ENCODE measurements around the gene ERVV-1. TPM values are rescaled to one million over a fixed set of nuclear protein-coding genes. Genes with fewer than 3 reads are reported as not detected.
"Not testable (repeated sequence)": the region's sequence is repeated elsewhere in the genome, so short reads cannot be mapped to it uniquely, and the experiment has no call there.

Gene ERVV-1
- total and polyA plus RNA-seq, 4 donors, result 0.12 TPM; not detected in 3

GRCh38 chr19:53015159-53015558 lies 1.4 kb downstream of the ERVV-1 start:
- no peak for DNase-seq (ENCODE audit: low read depth in 4 of 6, low spot score in 6 of 6)
- no peak overlapping the region for H3K4me3 ChIP-seq (ENCODE audit: low read depth, low read length)
- no peak overlapping the region for H3K27ac ChIP-seq (ENCODE audit: low read depth, low read length)
- 80% methylated on average over 1 of the region's 2 CpGs for WGBS (ENCODE audit: insufficient coverage)
- no peaks in the 10 kb centered on the region for H3K36me3 ChIP-seq (ENCODE audit: control insufficient read depth, insufficient read depth, low read length)
- no peaks in the 10 kb centered on the region for H3K4me1 ChIP-seq (ENCODE audit: control insufficient read depth, insufficient read depth, low read length)
- H3K27me3 ChIP-seq (ENCODE audit: control insufficient read depth, insufficient read depth, low read length), result no peaks in the 10 kb centered on the region
- peaks cover 2% of the 10 kb centered on the region for H3K9me3 ChIP-seq (ENCODE audit: control insufficient read depth, insufficient read depth, low read length)

GRCh38 chr19:53015730-53016129 lies 2.0 kb downstream of the ERVV-1 start:
- H3K27ac ChIP-seq (ENCODE audit: low read depth, low read length), result no peak overlapping the region
- H3K4me1 ChIP-seq (ENCODE audit: control insufficient read depth, insufficient read depth, low read length), result no peaks in the 10 kb centered on the region
- DNase-seq (ENCODE audit: low read depth in 4 of 6, low spot score in 6 of 6), result no peak
- H3K4me3 ChIP-seq (ENCODE audit: low read depth, low read length), result no peak overlapping the region
- H3K9me3 ChIP-seq (ENCODE audit: control insufficient read depth, insufficient read depth, low read length), result peaks cover 2% of the 10 kb centered on the region
- 85% methylated on average over 8 of the region's 8 CpGs for WGBS (ENCODE audit: insufficient coverage)
- no peaks in the 10 kb centered on the region for H3K36me3 ChIP-seq (ENCODE audit: control insufficient read depth, insufficient read depth, low read length)
- no peaks in the 10 kb centered on the region for H3K27me3 ChIP-seq (ENCODE audit: control insufficient read depth, insufficient read depth, low read length)

GRCh38 chr19:53019684-53020083 lies 6.0 kb downstream of the ERVV-1 start:
- no peak overlapping the region for H3K27ac ChIP-seq (ENCODE audit: low read depth, low read length)
- no peaks in the 10 kb centered on the region for H3K36me3 ChIP-seq (ENCODE audit: control insufficient read depth, insufficient read depth, low read length)
- no peaks in the 10 kb centered on the region for H3K4me1 ChIP-seq (ENCODE audit: control insufficient read depth, insufficient read depth, low read length)
- H3K4me3 ChIP-seq (ENCODE audit: low read depth, low read length), result no peak overlapping the region
- 0% methylated on average over 1 of the region's 1 CpG for WGBS (ENCODE audit: insufficient coverage)
- no peaks in the 10 kb centered on the region for H3K27me3 ChIP-seq (ENCODE audit: control insufficient read depth, insufficient read depth, low read length)
- H3K9me3 ChIP-seq (ENCODE audit: control insufficient read depth, insufficient read depth, low read length), result peaks cover 2% of the 10 kb centered on the region
- DNase-seq (ENCODE audit: low read depth in 4 of 6, low spot score in 6 of 6), result no peak

- not testable (repeated sequence) for DNase-seq (ENCODE audit: low read depth in 4 of 6, low spot score in 6 of 6); H3K27me3 ChIP-seq (ENCODE audit: control insufficient read depth, insufficient read depth, low read length); H3K27ac ChIP-seq (ENCODE audit: low read depth, low read length); H3K4me3 ChIP-seq (ENCODE audit: low read depth, low read length); H3K4me1 ChIP-seq (ENCODE audit: control insufficient read depth, insufficient read depth, low read length); H3K36me3 ChIP-seq (ENCODE audit: control insufficient read depth, insufficient read depth, low read length); H3K9me3 ChIP-seq (ENCODE audit: control insufficient read depth, insufficient read depth, low read length)
- 40% methylated on average over 3 of the region's 7 CpGs for WGBS (ENCODE audit: insufficient coverage)
These were observed 14.6 kb downstream of the ERVV-1 start for GRCh38 chr19:53028306-53028705.

- H3K27ac ChIP-seq (ENCODE audit: low read depth, low read length), result no peak overlapping the region
- DNase-seq (ENCODE audit: low read depth in 4 of 6, low spot score in 6 of 6), result no peak
- no CpG with 5 or more reads among the region's 2 CpGs for WGBS (ENCODE audit: insufficient coverage)
- H3K4me1 ChIP-seq (ENCODE audit: control insufficient read depth, insufficient read depth, low read length), result peaks cover 3% of the 10 kb centered on the region
- H3K27me3 ChIP-seq (ENCODE audit: control insufficient read depth, insufficient read depth, low read length), result no peaks in the 10 kb centered on the region
- no peaks in the 10 kb centered on the region for H3K36me3 ChIP-seq (ENCODE audit: control insufficient read depth, insufficient read depth, low read length)
- no peaks in the 10 kb centered on the region for H3K9me3 ChIP-seq (ENCODE audit: control insufficient read depth, insufficient read depth, low read length)
- no peak overlapping the region for H3K4me3 ChIP-seq (ENCODE audit: low read depth, low read length)
These were observed 20.3 kb downstream of the ERVV-1 start for GRCh38 chr19:53034054-53034453.

- Histone ChIP-seq H3K27me3 (ENCODE audit: control insufficient read depth, insufficient read depth, low read length) (no peaks in the 10 kb centered on the region), H3K9me3 (ENCODE audit: control insufficient read depth, insufficient read depth, low read length) (no peaks in the 10 kb centered on the region), H3K4me3 (ENCODE audit: low read depth, low read length) (no peak overlapping the region), H3K4me1 (ENCODE audit: control insufficient read depth, insufficient read depth, low read length) (peaks cover 3% of the 10 kb centered on the region), H3K36me3 (ENCODE audit: control insufficient read depth, insufficient read depth, low read length) (no peaks in the 10 kb centered on the region), H3K27ac (ENCODE audit: low read depth, low read length) (no peak overlapping the region)
- DNase-seq (ENCODE audit: low read depth in 4 of 6, low spot score in 6 of 6), result no peak
- 90% methylated on average over 3 of the region's 4 CpGs for whole genome bisulfite sequencing (ENCODE audit: insufficient coverage)
These were observed 21.4 kb downstream of the ERVV-1 start for GRCh38 chr19:53034948-53035675.

GRCh38 chr19:53037101-53038097 lies 23.7 kb downstream of the ERVV-1 start:
- H3K27me3 ChIP-seq (ENCODE audit: control insufficient read depth, insufficient read depth, low read length), result no peaks in the 10 kb centered on the region
- peaks cover 3% of the 10 kb centered on the region for H3K4me1 ChIP-seq (ENCODE audit: control insufficient read depth, insufficient read depth, low read length)

GRCh38 chr19:53041366-53041765 lies 27.6 kb downstream of the ERVV-1 start:
- DNase-seq (ENCODE audit: low read depth in 4 of 6, low spot score in 6 of 6), result no peak
- H3K36me3 ChIP-seq (ENCODE audit: control insufficient read depth, insufficient read depth, low read length), result no peaks in the 10 kb centered on the region
- no peaks in the 10 kb centered on the region for H3K27me3 ChIP-seq (ENCODE audit: control insufficient read depth, insufficient read depth, low read length)
- no peak overlapping the region for H3K27ac ChIP-seq (ENCODE audit: low read depth, low read length)
- H3K4me1 ChIP-seq (ENCODE audit: control insufficient read depth, insufficient read depth, low read length), result peaks cover 3% of the 10 kb centered on the region
- no CpG with 5 or more reads among the region's 1 CpG for WGBS (ENCODE audit: insufficient coverage)
- H3K4me3 ChIP-seq (ENCODE audit: low read depth, low read length), result no peak overlapping the region
- no peaks in the 10 kb centered on the region for H3K9me3 ChIP-seq (ENCODE audit: control insufficient read depth, insufficient read depth, low read length)

More at GRCh38 chr19:53037101-53038097, 23.7 kb downstream of the ERVV-1 start:
- Histone ChIP-seq H3K36me3 (ENCODE audit: control insufficient read depth, insufficient read depth, low read length) (no peaks in the 10 kb centered on the region), H3K27ac (ENCODE audit: low read depth, low read length) (no peak overlapping the region), H3K9me3 (ENCODE audit: control insufficient read depth, insufficient read depth, low read length) (no peaks in the 10 kb centered on the region), H3K4me3 (ENCODE audit: low read depth, low read length) (peak overlapping the region; percentile 36)
- WGBS (ENCODE audit: insufficient coverage), result 7% methylated on average over 46 of the region's 52 CpGs
- DNase-seq (ENCODE audit: low read depth in 4 of 6, low spot score in 6 of 6), result peak in 5 of 6 donors; percentile 11 to 88 (median 21)

- Histone ChIP-seq H3K27ac (ENCODE audit: low read depth, low read length) (no peak overlapping the region), H3K9me3 (ENCODE audit: control insufficient read depth, insufficient read depth, low read length) (no peaks in the 10 kb centered on the region), H3K4me1 (ENCODE audit: control insufficient read depth, insufficient read depth, low read length) (no peaks in the 10 kb centered on the region), H3K4me3 (ENCODE audit: low read depth, low read length) (no peak overlapping the region), H3K36me3 (ENCODE audit: control insufficient read depth, insufficient read depth, low read length) (no peaks in the 10 kb centered on the region), H3K27me3 (ENCODE audit: control insufficient read depth, insufficient read depth, low read length) (no peaks in the 10 kb centered on the region)
- no peak for DNase-seq (ENCODE audit: low read depth in 4 of 6, low spot score in 6 of 6)
- WGBS (ENCODE audit: insufficient coverage), result 83% methylated on average over 16 of the region's 16 CpGs
These were observed 31.8 kb downstream of the ERVV-1 start for GRCh38 chr19:53045536-53045935.
